Retinal pigment epithelial cell (primary cell): ENCODE results near the gene BCORL1.

Experiments used
- DNase-seq: peaks from one replicate; pipeline ENCODE4 v3.0.0-alpha.2; 2010; ENCODE audit warnings: low read depth
- H3K4me3 ChIP-seq: 2 replicates; pipeline ENCODE4 v1.5.1; 2011; ENCODE audit warnings: mild to moderate bottlenecking, low read length, control low read depth, moderate library complexity
- TF ChIP-seq, protein P1 (sequence below): conservative IDR thresholded peaks from 2 replicates; pipeline ENCODE4 v1.5.1; 2011; ENCODE audit warnings: low read depth, low read length, control low read depth, inconsistent platforms

Gene BCORL1

GRCh38 chrX:130053236-130053635, 70.8 kb downstream of the BCORL1 start:
- no peak overlapping the region for H3K4me3 ChIP-seq
- no peak for DNase-seq
- TF ChIP-seq, protein P1, sequence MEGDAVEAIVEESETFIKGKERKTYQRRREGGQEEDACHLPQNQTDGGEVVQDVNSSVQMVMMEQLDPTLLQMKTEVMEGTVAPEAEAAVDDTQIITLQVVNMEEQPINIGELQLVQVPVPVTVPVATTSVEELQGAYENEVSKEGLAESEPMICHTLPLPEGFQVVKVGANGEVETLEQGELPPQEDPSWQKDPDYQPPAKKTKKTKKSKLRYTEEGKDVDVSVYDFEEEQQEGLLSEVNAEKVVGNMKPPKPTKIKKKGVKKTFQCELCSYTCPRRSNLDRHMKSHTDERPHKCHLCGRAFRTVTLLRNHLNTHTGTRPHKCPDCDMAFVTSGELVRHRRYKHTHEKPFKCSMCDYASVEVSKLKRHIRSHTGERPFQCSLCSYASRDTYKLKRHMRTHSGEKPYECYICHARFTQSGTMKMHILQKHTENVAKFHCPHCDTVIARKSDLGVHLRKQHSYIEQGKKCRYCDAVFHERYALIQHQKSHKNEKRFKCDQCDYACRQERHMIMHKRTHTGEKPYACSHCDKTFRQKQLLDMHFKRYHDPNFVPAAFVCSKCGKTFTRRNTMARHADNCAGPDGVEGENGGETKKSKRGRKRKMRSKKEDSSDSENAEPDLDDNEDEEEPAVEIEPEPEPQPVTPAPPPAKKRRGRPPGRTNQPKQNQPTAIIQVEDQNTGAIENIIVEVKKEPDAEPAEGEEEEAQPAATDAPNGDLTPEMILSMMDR: no peak

- DNase-seq: no peak
- TF ChIP-seq, protein P1: no peak
- H3K4me3 ChIP-seq: no peak overlapping the region
These were observed 72.7 kb downstream of the BCORL1 start for GRCh38 chrX:130055103-130055502.

- H3K4me3 ChIP-seq: no peak overlapping the region
- TF ChIP-seq, protein P1: no peak
- DNase-seq: no peak
These were observed 73.5 kb downstream of the BCORL1 start for GRCh38 chrX:130055899-130056298.

DNA sequence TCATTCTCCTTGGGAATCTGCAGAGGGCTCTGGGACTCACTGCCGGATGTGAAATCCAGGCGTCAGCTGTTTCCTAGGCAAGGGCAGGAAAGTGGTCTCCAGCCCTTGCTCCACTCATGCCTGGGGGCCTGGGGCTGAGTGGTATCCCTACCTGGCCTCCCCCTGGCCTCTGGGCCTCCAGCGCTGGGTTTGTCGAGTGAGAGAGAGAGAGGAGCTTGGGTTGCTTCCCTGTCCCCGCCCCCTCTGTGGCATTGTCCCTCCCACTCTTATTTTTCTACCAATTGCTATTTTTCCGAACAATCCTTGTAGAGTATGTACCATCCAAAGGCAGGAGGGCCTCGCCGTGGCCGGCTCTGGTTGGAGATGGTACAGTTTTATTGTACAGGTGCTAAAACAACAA, 74.8 kb downstream of the BCORL1 start:
- DNase-seq: no peak
- TF ChIP-seq, protein P1: no peak
- no peak overlapping the region for H3K4me3 ChIP-seq

DNA sequence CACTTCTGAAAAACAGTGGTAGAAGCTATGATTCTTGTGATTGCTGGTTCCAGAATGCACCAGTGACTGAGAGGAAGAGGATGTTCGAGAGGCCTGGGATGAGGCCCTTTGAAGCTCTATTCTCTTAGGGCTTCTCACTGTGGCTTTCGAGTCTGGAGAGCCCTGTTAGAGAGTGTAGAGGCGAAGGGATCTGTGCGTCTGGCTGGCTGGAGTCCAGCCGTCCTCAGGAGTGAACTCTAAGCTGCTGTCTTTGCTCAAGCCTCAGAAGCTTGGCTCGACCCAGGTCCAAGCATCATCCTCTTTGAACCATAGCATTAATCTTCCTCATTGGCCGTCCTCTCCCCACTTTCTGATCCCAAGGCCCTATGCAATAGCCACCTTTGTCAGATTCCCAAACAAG, 76.2 kb downstream of the BCORL1 start:
- H3K4me3 ChIP-seq: no peak overlapping the region
- TF ChIP-seq, protein P1: no peak
- DNase-seq: no peak

- TF ChIP-seq, protein P1: peak; percentile 62
- peak overlapping the region; percentile 46 for H3K4me3 ChIP-seq
- DNase-seq: no peak
These were observed 78.0 kb downstream of the BCORL1 start for GRCh38 chrX:130060122-130061069.
